ENCODE measurements around the gene ENTPD1. TPM values are rescaled to one million over a fixed set of nuclear protein-coding genes. Genes with fewer than 3 reads are reported as not detected.
A peak's percentile ranks its signal among the peaks of the same experiment; 100 is the strongest.

ENTPD1 gene
- total and polyA plus RNA-seq, 2 donors (not counting 1 experiment from before 2014, with no cell fraction given) = 0.47 to 3.3 TPM

- Histone ChIP-seq H3K4me2 (ENCODE audit: extremely low read depth, insufficient read depth, low read length) (peak overlapping the region; percentile 42), H3K36me3 (ENCODE audit: control insufficient read depth, insufficient read depth, low read length) (no peaks in the 10 kb centered on the region), H3K4me3 (replicated peaks in 1 of 4; ENCODE audit: control extremely low read depth in 1 of 4, insufficient read depth in 1 of 4, low read depth in 3 of 4, low read length in 4 of 4) (no peak overlapping the region), H3K27me3 (ENCODE audit: control insufficient read depth, insufficient read depth, low read length) (no peaks in the 10 kb centered on the region), H2AFZ (ENCODE audit: low read length) (no peak overlapping the region), H3K79me2 (ENCODE audit: control insufficient read depth, insufficient read depth, low read length) (no peaks in the 10 kb centered on the region), H3K9me3 (ENCODE audit: control insufficient read depth, insufficient read depth, low read depth, low read length) (no peaks in the 10 kb centered on the region), H3K9ac (ENCODE audit: insufficient read depth, low read length) (no peak overlapping the region), H3K4me1 (ENCODE audit: control insufficient read depth, extremely low read depth, insufficient read depth, low read length) (peaks cover 10% of the 10 kb centered on the region), H3K27ac (ENCODE audit: insufficient read depth, low read length) (peak overlapping the region; percentile 19), H4K20me1 (ENCODE audit: control insufficient read depth, extremely low read depth, insufficient read depth, low read length) (no peaks in the 10 kb centered on the region)
- TF ChIP-seq EZH2 (IDR thresholded peaks at IDR 0.05; ENCODE audit: low read length, missing control alignments) (no peak), CTCF (conservative IDR thresholded peaks at IDR 0.05 in 1 of 2, IDR thresholded peaks at IDR 0.05 in 1 of 2; ENCODE audit: low read depth in 1 of 2, low read length in 2 of 2) (no peak)
- DNase-seq (ENCODE audit: low read depth in 2 of 2) = peak; percentile 74 to 94
Measured at GRCh38 chr10:95814011-95814727, 58.2 kb downstream of the ENTPD1 start.

GRCh38 chr10:95815133-95815532 lies 59.2 kb downstream of the ENTPD1 start:
- Histone ChIP-seq H3K79me2 (ENCODE audit: control insufficient read depth, insufficient read depth, low read length) (no peaks in the 10 kb centered on the region), H3K4me1 (ENCODE audit: control insufficient read depth, extremely low read depth, insufficient read depth, low read length) (peaks cover 11% of the 10 kb centered on the region), H3K27ac (ENCODE audit: insufficient read depth, low read length) (no peak overlapping the region)

More at GRCh38 chr10:95815133-95815532, 59.2 kb downstream of the ENTPD1 start:
- H3K9ac ChIP-seq (ENCODE audit: insufficient read depth, low read length) = no peak overlapping the region
- H2AFZ ChIP-seq (ENCODE audit: low read length) = no peak overlapping the region
- H3K4me2 ChIP-seq (ENCODE audit: extremely low read depth, insufficient read depth, low read length) = no peak overlapping the region
- no peak for DNase-seq (ENCODE audit: low read depth in 2 of 2)
- H3K36me3 ChIP-seq (ENCODE audit: control insufficient read depth, insufficient read depth, low read length) = no peaks in the 10 kb centered on the region
- no peak for TF ChIP-seq CTCF (conservative IDR thresholded peaks at IDR 0.05 in 1 of 2, IDR thresholded peaks at IDR 0.05 in 1 of 2; ENCODE audit: low read depth in 1 of 2, low read length in 2 of 2)
- no peak for TF ChIP-seq EZH2 (IDR thresholded peaks at IDR 0.05; ENCODE audit: low read length, missing control alignments)
- H3K27me3 ChIP-seq (ENCODE audit: control insufficient read depth, insufficient read depth, low read length) = no peaks in the 10 kb centered on the region
- no peak overlapping the region for H3K4me3 ChIP-seq (replicated peaks in 1 of 4; ENCODE audit: control extremely low read depth in 1 of 4, insufficient read depth in 1 of 4, low read depth in 3 of 4, low read length in 4 of 4)
- no peaks in the 10 kb centered on the region for H4K20me1 ChIP-seq (ENCODE audit: control insufficient read depth, extremely low read depth, insufficient read depth, low read length)
- H3K9me3 ChIP-seq (ENCODE audit: control insufficient read depth, insufficient read depth, low read depth, low read length) = no peaks in the 10 kb centered on the region

All from fibroblast of lung (primary cell).